Jurkat, Clone E6-1 (cell line): ENCODE measurements around the gene LTBP3.
"Not testable (repeated sequence)": the region's sequence is repeated elsewhere in the genome, so short reads cannot be mapped to it uniquely, and the experiment has no call there.

Experiments used
- DNase-seq: peaks from one replicate; pipeline ENCODE4 v3.0.0-alpha.2; 2011; ENCODE audit warnings: low read depth, low spot score
- H3K4me3 ChIP-seq: 2 replicates; pipeline ENCODE4 v1.5.1; 2011; ENCODE audit warnings: mild to moderate bottlenecking, low read length, control low read depth, moderate library complexity

Gene LTBP3

GRCh38 chr11:65524741-65525545 is 33.2 kb downstream of the LTBP3 start, which contains the start of gene SCYL1:
Gene SCYL1, plus strand, starts transcription at chr11:65525083. Its CDS starts 71 bp downstream, at chr11:65525154.
- no peak for DNase-seq
- peak within 1 kb of the TSS; percentile 77 for H3K4me3 ChIP-seq

DNA sequence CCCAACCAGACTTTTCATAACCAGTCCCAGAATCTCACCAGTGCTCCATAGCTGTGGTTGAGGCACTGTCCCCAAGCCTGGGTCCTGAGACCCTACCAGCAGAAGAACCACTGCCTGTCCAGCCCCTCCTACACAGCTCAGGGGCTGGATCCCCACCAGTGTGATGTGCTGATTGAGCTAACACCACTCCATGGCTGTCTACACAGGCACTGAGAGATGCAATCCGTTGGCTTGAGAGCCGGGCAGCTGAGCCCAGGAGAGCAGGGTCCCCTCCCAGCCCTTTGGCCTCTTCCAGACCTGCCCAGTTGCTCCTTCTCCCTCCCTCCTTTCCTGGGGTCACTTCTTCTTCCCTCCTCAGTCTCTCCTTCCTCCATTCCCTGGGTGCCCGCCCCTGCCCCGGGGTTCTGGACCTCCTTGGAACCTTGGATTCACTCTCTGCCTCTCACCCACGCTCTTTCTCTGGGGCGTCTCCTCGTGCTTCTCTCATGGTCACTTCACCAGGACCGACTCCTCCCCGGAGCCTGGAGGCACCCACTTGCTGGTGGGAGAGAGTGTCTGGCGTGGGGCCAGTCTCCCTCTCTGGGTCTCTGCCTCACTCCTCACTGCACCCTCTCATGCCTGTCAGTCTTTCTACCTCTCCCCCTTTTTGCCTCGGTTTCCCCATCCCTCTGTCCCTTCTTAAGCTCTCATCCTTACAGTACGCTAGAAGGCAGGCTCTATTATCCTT is 34.0 kb downstream of the LTBP3 start:
- DNase-seq, result no peak
- H3K4me3 ChIP-seq, result peak overlapping the region; percentile 40

- not testable (repeated sequence) for DNase-seq, H3K4me3 ChIP-seq
Measured at GRCh38 chr11:65523631-65523968, 34.6 kb downstream of the LTBP3 start.

- H3K4me3 ChIP-seq, DNase-seq: not testable (repeated sequence)
Measured at GRCh38 chr11:65522718-65523630, 35.2 kb downstream of the LTBP3 start.

GRCh38 chr11:65521777-65522521 is 36.2 kb downstream of the LTBP3 start:
- DNase-seq, H3K4me3 ChIP-seq: not testable (repeated sequence)

GRCh38 chr11:65518941-65519549 is 39.1 kb downstream of the LTBP3 start:
- DNase-seq, H3K4me3 ChIP-seq: not testable (repeated sequence)

DNA sequence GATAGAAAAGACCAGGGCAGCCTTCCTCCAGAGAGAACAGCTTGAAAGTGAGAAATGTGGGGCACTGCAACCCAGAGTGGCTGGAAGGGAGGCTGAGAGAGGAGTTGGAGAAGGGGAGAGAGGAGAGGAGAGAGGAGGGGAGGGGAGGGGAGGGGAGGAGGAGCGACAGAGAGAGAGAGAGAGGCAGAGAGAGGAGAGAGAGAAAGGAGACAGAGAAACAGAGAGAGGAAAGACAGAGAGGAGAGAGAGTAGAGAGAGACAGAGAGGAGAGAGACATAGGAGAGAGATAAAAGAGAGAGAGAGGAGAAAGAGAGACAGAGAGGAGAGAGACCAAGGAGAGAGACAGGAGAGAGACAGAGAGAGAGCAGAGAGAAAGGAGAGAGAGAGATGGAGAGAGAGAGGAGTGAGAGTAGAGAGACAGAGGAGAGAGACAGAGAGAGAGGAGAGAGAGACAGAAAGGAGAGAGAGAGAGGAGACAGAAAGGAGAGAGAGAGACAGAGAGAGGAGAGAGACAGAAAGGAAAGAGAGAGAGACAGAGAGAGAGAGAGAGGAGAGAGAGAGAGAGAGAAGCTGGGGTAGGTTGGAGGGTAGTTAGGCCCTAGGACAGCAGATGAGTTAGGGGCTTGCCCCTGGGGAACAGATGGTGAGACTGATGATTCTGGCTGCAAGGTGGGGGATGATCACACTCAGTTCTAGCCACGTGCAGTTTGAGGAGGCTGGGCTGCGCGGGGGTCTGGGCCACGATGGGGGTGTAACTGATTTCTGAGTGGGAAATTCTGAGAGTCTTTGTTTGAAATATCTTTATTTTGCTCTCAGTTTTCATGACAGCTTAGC is 41.8 kb downstream of the LTBP3 start:
- no peak overlapping the region for H3K4me3 ChIP-seq
- no peak for DNase-seq

DNA sequence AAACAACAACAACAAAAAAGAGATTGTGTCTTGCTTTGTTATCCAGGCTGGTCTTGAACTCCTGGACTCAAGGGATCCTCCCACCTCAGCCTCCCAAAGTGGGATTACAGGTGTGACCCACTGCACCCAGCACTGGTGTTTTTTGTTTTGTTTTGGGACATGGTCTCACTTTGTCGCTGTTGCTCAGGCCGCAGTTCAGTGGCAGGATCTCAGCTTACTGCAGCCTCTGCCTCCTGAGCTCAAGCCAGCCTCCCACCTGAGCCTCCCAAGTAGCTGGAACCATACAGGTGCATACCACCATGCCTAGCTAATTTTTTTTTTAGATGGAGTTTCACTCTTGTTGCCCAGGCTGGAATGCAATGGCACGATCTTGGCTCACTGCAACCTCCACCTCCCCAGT is 45.8 kb downstream of the LTBP3 start:
- H3K4me3 ChIP-seq, DNase-seq: not testable (repeated sequence)

GRCh38 chr11:65506772-65507505 is 51.2 kb downstream of the LTBP3 start:
- H3K4me3 ChIP-seq, result no peak overlapping the region
- no peak for DNase-seq

GRCh38 chr11:65506290-65506771 is 51.8 kb downstream of the LTBP3 start:
- no peak for DNase-seq
- no peak overlapping the region for H3K4me3 ChIP-seq

- DNase-seq, result no peak
- no peak overlapping the region for H3K4me3 ChIP-seq
Measured at GRCh38 chr11:65505466-65506289, 52.5 kb downstream of the LTBP3 start.

DNA sequence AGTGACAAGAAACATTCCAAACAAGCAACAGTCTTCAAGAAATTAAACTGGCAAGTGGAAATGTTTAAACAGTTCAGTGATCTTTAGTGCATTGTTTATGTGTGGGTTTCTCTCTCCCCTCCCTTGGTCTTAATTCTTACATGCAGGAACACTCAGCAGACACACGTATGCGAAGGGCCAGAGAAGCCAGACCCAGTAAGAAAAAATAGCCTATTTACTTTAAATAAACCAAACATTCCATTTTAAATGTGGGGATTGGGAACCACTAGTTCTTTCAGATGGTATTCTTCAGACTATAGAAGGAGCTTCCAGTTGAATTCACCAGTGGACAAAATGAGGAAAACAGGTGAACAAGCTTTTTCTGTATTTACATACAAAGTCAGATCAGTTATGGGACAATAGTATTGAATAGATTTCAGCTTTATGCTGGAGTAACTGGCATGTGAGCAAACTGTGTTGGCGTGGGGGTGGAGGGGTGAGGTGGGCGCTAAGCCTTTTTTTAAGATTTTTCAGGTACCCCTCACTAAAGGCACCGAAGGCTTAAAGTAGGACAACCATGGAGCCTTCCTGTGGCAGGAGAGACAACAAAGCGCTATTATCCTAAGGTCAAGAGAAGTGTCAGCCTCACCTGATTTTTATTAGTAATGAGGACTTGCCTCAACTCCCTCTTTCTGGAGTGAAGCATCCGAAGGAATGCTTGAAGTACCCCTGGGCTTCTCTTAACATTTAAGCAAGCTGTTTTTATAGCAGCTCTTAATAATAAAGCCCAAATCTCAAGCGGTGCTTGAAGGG is 53.3 kb downstream of the LTBP3 start:
- no peak for DNase-seq

DNA sequence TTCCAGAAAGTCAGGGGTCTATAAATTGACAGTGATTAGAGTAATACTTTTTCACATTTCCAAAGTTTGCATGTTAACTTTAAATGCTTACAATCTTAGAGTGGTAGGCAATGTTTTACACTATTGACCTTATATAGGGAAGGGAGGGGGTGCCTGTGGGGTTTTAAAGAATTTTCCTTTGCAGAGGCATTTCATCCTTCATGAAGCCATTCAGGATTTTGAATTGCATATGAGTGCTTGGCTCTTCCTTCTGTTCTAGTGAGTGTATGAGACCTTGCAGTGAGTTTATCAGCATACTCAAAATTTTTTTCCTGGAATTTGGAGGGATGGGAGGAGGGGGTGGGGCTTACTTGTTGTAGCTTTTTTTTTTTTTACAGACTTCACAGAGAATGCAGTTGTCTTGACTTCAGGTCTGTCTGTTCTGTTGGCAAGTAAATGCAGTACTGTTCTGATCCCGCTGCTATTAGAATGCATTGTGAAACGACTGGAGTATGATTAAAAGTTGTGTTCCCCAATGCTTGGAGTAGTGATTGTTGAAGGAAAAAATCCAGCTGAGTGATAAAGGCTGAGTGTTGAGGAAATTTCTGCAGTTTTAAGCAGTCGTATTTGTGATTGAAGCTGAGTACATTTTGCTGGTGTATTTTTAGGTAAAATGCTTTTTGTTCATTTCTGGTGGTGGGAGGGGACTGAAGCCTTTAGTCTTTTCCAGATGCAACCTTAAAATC is 54.0 kb downstream of the LTBP3 start:
- no peak overlapping the region for H3K4me3 ChIP-seq
- DNase-seq, result no peak

More for the DNA sequence above, 53.3 kb downstream of the LTBP3 start:
- H3K4me3 ChIP-seq, result no peak overlapping the region

- no peak overlapping the region for H3K4me3 ChIP-seq
- no peak for DNase-seq
Measured at GRCh38 chr11:65503368-65503948, 54.7 kb downstream of the LTBP3 start.
